LNCaP clone FGC (cell line): ENCODE measurements around the gene NLRC3.

Experiments used
- DNase-seq: peaks from one replicate; pipeline ENCODE4 v3.0.0-alpha.2; 2011; ENCODE audit warnings: low read depth
- H3K4me3 ChIP-seq: 2 replicates; pipeline ENCODE4 v1.5.1; 2011; ENCODE audit warnings: mild to moderate bottlenecking, low read depth, low read length, control low read depth
- CTCF ChIP-seq: IDR thresholded peaks from 2 replicates; pipeline ENCODE4 v1.5.1; 2012; ENCODE audit warnings: mild to moderate bottlenecking; ENCODE audit not compliant: control insufficient read depth, insufficient read depth; ENCODE audit errors: extremely low read depth

Gene NLRC3

GRCh38 chr16:3495176-3495575 lies 82.0 kb downstream of the NLRC3 start, which contains the start of gene C16orf90:
Gene C16orf90, minus strand, starts transcription at chr16:3495489. Its CDS starts 68 bp downstream, at chr16:3495421.
- no peak for DNase-seq
- no peak within 1 kb of the TSS for H3K4me3 ChIP-seq
- no peak for TF ChIP-seq CTCF

- DNase-seq, result no peak
- no peak for TF ChIP-seq CTCF
- no peak overlapping the region for H3K4me3 ChIP-seq
Measured at GRCh38 chr16:3494386-3494973, 82.7 kb downstream of the NLRC3 start.

DNA sequence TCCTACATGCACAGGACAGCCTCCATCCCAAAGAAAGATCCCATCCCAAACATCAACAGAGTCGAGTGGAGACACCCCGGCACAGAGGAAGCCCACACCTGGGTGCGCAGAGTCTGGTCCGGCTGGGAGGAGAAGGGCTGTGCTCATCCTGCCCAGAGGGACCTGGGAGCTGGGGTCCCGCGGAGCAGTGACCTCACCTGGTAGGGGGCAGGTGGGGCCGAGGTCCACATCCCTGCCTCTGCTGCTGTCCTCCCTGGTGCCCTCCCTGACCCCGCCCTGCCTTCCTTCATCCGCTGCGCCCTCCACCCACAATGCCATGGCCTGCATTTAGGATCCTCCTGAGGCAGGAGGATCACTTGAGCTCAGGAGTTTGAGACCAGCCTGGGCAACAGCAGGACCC lies 84.8 kb downstream of the NLRC3 start:
- H3K4me3 ChIP-seq, result no peak overlapping the region
- no peak for TF ChIP-seq CTCF

GRCh38 chr16:3490911-3491629 lies 86.1 kb downstream of the NLRC3 start:
- no peak for DNase-seq
- no peak overlapping the region for H3K4me3 ChIP-seq
- TF ChIP-seq CTCF, result no peak

More for the DNA sequence above, 84.8 kb downstream of the NLRC3 start:
- no peak for DNase-seq
